Osteoblast (primary cell): ENCODE data around the gene ADGRE1. TPM values are rescaled to one million over a fixed set of nuclear protein-coding genes. Genes with fewer than 3 reads are reported as not detected.
"Not testable (repeated sequence)": the region's sequence is repeated elsewhere in the genome, so short reads cannot be mapped to it uniquely, and the experiment has no call there.

ENCODE experiments used
- DNase-seq: peaks from one replicate; pipeline ENCODE4 v3.0.0; 2011; ENCODE audit warnings: low spot score, mixed read lengths; ENCODE audit not compliant: insufficient read length; ENCODE audit errors: missing footprints
- H2AFZ ChIP-seq: 2 replicates; pipeline ENCODE4 v1.6.0; 2011; ENCODE audit warnings: mild to moderate bottlenecking, low read length
- H3K27ac ChIP-seq: 2 replicates; pipeline ENCODE4 v1.5.1; 2011; ENCODE audit warnings: mild to moderate bottlenecking, low read depth, low read length, moderate library complexity
- H3K27me3 ChIP-seq: 2 replicates; pipeline ENCODE4 v1.6.0; 2012; ENCODE audit warnings: mild to moderate bottlenecking, control low read depth, inconsistent platforms, low read length, moderate library complexity; ENCODE audit not compliant: insufficient read depth
- H3K36me3 ChIP-seq: 2 replicates; pipeline ENCODE4 v1.5.1; 2011; ENCODE audit warnings: mild to moderate bottlenecking, low read length, control low read depth, moderate library complexity; ENCODE audit not compliant: insufficient read depth
- H3K4me1 ChIP-seq: 2 replicates; pipeline ENCODE4 v1.5.1; 2011; ENCODE audit warnings: mild to moderate bottlenecking, low read length, control low read depth, moderate library complexity; ENCODE audit not compliant: insufficient read depth
- H3K4me2 ChIP-seq: 2 replicates; pipeline ENCODE4 v1.6.0; 2011; ENCODE audit warnings: mild to moderate bottlenecking, low read length; ENCODE audit not compliant: insufficient read depth
- H3K4me3 ChIP-seq: fragments of 200-600 bp; sonication (generic); 3 replicates; pipeline ENCODE4 v1.5.1; 2012; ENCODE audit warnings: mild to moderate bottlenecking, low read length, inconsistent platforms; ENCODE audit not compliant: insufficient read depth
- H3K79me2 ChIP-seq: 2 replicates; pipeline ENCODE4 v1.6.0; 2012; ENCODE audit warnings: mild to moderate bottlenecking, low read length, control low read depth, inconsistent platforms; ENCODE audit not compliant: insufficient read depth
- H3K9me3 ChIP-seq: 2 replicates; pipeline ENCODE4 v1.5.1; 2011; ENCODE audit warnings: low read depth, low read length, control low read depth
- H4K20me1 ChIP-seq: 2 replicates; pipeline ENCODE4 v1.6.0; 2012; ENCODE audit warnings: mild to moderate bottlenecking, low read length, control low read depth; ENCODE audit not compliant: insufficient read depth
- CTCF ChIP-seq: IDR thresholded peaks from 2 replicates; pipeline ENCODE4 v1.5.1; 2011; ENCODE audit warnings: mild to moderate bottlenecking, low read depth, low read length, moderate library complexity; ENCODE audit errors: extremely low read depth
- total RNA-seq: library from RNA; depleted of rRNA; stranded (reverse); fragments of >200 nt; gene quantifications from 2 replicates; pipeline ENCODE4 v1.2.3, GENCODE V29; 2012

The ADGRE1 gene
- total RNA-seq, 1 donor: not detected

DNA sequence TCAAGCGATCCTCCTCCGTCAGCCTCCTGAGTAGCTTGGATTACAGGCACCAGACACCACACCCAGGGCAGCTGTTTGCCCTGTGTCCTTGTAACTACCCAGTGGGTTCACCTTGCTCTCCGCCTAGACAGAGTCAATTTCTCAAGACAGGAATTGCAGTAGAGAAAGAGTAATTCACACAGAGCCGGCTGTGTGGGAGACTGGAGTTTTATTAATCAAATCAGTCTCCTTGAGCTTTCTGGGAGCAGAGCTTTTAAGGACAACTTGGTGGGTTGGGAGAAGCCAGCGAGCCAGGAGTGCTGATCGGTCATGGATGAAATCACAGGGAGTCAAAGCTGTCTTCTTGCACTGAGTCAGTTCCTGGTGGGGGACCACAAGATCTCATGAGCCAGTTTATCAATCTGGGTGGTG is 20.6 kb upstream of the ADGRE1 start:
- Histone ChIP-seq H3K4me1 (no peaks in the 10 kb centered on the region), H3K4me2 (no peak overlapping the region), H3K9me3 (no peaks in the 10 kb centered on the region), H3K79me2 (no peaks in the 10 kb centered on the region), H3K27ac (no peak overlapping the region), H3K36me3 (no peaks in the 10 kb centered on the region), H3K27me3 (no peaks in the 10 kb centered on the region), H4K20me1 (no peaks in the 10 kb centered on the region), H3K4me3 (no peak overlapping the region), H2AFZ (no peak overlapping the region)
- TF ChIP-seq CTCF: no peak
- DNase-seq: no peak

DNA sequence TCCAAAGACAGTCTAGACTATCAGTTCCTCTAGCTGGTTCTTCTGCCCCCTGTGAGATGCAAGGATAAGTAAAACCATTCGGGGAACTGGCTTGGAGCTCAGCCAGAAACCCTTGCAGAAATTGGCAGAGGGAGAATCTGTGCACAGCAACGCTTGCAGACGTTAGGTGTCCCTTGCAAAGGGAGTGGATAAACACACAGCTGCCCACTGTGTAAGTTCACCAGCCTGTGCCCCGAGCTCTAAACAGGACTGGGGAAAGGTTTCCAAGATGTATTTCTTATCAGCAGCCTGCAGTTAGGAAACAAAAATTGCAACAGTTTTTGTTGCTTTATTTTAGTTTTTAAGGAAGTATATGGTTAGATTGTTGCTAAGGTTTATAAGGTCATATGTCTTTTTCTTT is 19.0 kb upstream of the ADGRE1 start:
- H4K20me1 ChIP-seq: no peaks in the 10 kb centered on the region
- H3K9me3 ChIP-seq: no peaks in the 10 kb centered on the region
- no peak overlapping the region for H3K27ac ChIP-seq
- DNase-seq: no peak
- no peak overlapping the region for H3K4me3 ChIP-seq
- no peak for TF ChIP-seq CTCF
- no peaks in the 10 kb centered on the region for H3K27me3 ChIP-seq
- no peak overlapping the region for H2AFZ ChIP-seq
- no peaks in the 10 kb centered on the region for H3K36me3 ChIP-seq
- H3K79me2 ChIP-seq: no peaks in the 10 kb centered on the region
- no peak overlapping the region for H3K4me2 ChIP-seq
- H3K4me1 ChIP-seq: no peaks in the 10 kb centered on the region

DNA sequence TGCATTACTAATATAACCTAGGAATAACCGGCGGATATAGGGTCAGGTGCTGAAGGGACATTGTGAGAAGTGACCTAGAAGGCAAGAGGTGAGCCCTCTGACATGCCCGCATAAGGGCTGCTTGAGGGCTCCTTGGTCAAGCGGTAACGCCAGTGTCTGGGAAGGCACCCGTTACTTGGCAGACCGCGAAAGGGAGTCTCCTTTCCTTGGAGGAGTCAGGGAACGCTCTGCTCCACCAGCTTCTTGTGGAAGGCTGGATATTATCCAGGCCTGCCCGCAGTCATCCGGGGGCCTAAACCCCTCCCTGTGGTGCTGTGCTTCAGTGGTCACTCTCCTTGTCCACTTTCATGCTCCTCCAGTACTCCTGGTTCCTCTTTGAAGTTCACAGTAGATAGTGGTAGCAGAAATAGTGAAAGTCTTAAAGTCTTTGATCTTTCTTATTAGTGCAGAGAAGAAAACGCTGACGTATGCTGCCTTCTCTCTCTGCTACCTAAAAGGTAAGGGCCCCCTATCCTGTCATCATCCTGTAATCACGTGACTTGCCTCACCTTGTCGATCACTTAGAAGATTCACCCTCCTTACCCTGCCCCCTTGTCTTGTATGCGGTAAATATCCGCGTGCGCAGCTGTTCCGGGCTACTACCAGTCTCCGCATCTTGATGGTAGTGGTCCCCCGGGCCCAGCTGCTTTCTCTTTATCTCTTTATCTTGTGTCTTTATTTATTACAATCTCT is 18.1 kb upstream of the ADGRE1 start:
- not testable (repeated sequence) for H3K79me2 ChIP-seq, H2AFZ ChIP-seq, DNase-seq

GRCh38 chr19:6873708-6874431 is 13.5 kb upstream of the ADGRE1 start:
- no peak overlapping the region for H3K27ac ChIP-seq
- no peaks in the 10 kb centered on the region for H3K27me3 ChIP-seq
- no peaks in the 10 kb centered on the region for H3K4me1 ChIP-seq
- no peak overlapping the region for H3K4me3 ChIP-seq
- H2AFZ ChIP-seq: no peak overlapping the region
- TF ChIP-seq CTCF: no peak
- H3K4me2 ChIP-seq: no peak overlapping the region
- DNase-seq: no peak
- H3K9me3 ChIP-seq: no peaks in the 10 kb centered on the region
- no peaks in the 10 kb centered on the region for H3K36me3 ChIP-seq
- H4K20me1 ChIP-seq: no peaks in the 10 kb centered on the region
- H3K79me2 ChIP-seq: no peaks in the 10 kb centered on the region

More for the DNA sequence above, 18.1 kb upstream of the ADGRE1 start:
- H3K4me1 ChIP-seq, H3K9me3 ChIP-seq, H3K36me3 ChIP-seq, H3K27me3 ChIP-seq, H4K20me1 ChIP-seq, H3K27ac ChIP-seq, H3K4me2 ChIP-seq, H3K4me3 ChIP-seq: not testable (repeated sequence)
